Measurements from ENCODE around the gene FBXL22. TPM values are rescaled to one million over a fixed set of nuclear protein-coding genes. Genes with fewer than 3 reads are reported as not detected.
"Not testable (repeated sequence)": the region's sequence is repeated elsewhere in the genome, so short reads cannot be mapped to it uniquely, and the experiment has no call there.

Gene FBXL22
- total RNA-seq, 1 experiment from 2014 or later = not detected

DNA sequence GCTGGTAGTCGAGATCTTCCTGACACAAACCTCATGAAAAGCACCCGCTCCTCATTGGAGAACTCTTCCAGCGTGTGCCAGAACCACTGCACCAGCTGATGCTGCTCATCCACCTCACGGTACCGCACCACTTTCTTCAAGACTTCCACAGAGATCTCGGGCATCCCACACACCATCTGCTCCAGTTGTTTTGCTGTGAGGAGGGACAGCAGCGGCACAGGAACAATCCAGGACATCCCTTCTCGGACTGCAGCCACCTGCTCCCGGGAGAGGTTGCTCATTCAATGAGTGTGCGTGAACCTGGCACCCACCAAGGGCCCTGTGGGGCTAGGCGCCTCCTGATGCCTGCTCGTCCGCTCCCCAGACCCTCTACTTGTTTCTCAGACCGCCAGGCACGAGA lies 15.1 kb downstream of the FBXL22 start:
- no peak for DNase-seq (ENCODE audit: low read depth)

DNA sequence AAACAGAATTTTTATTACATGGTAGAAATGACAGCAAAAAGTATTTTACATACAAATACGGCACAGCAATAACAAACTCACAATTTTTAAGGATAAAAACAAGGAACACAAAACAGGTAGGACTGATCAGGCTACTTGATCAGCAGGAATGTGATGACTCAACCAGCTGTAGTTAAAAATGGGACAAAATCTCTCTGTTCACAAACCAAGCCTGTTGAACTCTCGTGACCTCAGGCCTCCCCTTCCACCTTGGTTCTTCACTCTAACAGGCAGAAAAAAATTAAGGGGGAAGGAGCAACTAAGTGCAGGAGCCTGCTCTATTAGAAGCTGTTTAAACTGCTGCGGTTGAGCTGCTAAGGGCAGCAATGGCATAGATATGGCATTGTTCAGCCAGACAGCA lies 18.7 kb downstream of the FBXL22 start:
- DNase-seq (ENCODE audit: low read depth) = no peak

DNA sequence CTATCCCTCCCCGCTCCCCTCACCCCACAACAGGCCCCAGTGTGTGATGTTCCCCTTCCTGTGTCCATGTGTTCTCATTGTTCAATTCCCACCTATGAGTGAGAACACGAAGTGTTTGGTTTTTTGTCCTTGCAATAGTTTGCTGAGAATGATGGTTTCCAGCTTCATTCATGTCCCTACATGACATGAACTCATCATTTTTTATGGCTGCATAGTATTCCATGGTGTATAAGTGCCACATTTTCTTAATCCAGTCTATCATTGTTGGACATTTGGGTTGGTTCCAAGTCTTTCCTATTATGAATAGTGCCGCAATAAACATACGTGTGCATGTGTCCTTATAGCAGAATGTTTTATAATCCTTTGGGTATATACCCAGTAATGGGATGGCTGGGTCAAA lies 20.0 kb downstream of the FBXL22 start:
- not testable (repeated sequence) for DNase-seq (ENCODE audit: low read depth)

DNA sequence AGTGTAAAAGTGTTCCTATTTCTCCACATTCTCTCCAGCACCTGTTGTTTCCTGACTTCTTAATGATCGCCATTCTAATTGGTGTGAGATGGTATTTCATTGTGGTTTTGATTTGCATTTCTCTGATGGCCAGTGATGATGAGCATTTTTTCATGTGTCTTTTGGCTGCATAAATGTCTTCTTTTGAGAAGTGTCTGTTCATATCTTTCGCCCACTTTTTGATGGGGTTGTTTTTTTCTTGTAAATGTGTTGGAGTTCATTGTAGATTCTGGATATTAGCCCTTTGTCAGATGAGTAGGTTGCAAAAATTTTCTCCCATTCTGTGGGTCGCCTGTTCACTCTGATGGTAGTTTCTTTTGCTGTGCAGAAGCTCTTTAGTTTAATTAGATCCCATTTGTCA lies 20.4 kb downstream of the FBXL22 start:
- DNase-seq (ENCODE audit: low read depth) = not testable (repeated sequence)

DNA sequence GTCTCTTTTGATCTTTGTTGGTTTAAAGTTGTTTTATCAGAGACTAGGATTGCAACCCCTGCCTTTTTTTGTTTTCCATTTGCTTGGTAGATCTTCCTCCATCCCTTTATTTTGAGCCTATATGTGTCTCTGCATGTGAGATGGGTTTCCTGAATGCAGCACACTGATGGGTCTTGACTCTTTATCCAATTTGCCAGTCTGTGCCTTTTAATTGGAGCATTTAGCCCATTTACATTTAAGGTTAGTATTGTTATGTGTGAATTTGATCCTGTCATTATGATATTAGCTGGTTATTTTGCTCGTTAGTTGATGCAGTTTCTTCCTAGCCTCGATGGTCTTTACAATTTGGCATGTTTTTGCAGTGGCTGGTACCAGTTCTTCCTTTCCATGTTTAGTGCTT lies 23.6 kb downstream of the FBXL22 start:
- DNase-seq (ENCODE audit: low read depth) = not testable (repeated sequence)

DNA sequence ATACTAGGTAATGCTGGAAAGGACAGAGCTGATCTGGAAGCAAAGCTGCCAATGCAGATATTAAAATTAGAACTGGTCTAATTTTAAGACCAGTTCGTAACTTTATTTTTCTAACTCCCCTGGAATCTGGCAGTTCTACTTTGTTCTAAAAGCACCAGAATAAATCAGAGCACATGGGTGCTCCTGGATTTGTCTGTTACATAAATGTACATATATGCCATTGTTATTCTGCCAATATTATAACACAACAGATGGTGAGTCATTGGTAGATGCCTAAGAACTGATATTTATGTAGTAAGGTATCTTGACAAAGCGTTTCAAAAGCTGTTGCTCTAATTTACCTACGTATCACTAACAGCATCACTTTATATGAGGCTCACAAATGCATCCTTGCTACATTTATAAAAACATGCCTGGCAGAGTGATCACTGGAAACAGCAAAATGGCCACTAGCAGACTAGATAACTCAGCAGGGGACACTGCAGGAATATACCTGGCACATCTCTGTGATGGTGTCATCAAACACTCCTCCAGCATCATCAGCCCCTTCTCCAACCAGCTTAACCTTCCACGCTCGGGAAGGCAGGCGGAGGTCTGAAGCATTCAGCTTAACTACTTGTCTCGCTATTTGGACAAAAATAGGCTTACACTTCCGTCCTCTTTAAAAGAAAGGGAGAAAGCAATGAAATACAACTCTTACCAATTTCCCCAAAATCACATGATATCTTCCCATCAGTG lies 26.2 kb downstream of the FBXL22 start:
- DNase-seq (ENCODE audit: low read depth) = no peak

DNA sequence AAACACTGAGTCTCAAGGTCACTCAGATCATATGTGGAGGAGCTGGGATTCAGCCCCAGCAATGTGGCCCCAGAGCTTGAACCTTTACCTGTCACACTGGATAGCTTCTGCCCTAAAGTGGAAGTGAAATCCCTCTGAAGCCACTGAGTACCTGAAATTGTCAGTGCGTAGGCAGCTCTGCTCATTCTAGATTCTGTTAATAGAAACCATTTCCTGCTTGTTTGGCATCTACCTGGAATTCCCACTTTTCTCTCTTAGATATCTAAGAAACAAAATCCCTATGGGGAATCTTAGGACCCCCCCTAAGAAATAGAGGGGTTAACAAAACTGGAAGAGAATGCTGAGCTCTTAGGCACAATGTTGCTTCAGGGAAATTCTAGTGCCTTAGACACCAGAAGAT lies 29.8 kb downstream of the FBXL22 start:
- no peak for DNase-seq (ENCODE audit: low read depth)

DNA sequence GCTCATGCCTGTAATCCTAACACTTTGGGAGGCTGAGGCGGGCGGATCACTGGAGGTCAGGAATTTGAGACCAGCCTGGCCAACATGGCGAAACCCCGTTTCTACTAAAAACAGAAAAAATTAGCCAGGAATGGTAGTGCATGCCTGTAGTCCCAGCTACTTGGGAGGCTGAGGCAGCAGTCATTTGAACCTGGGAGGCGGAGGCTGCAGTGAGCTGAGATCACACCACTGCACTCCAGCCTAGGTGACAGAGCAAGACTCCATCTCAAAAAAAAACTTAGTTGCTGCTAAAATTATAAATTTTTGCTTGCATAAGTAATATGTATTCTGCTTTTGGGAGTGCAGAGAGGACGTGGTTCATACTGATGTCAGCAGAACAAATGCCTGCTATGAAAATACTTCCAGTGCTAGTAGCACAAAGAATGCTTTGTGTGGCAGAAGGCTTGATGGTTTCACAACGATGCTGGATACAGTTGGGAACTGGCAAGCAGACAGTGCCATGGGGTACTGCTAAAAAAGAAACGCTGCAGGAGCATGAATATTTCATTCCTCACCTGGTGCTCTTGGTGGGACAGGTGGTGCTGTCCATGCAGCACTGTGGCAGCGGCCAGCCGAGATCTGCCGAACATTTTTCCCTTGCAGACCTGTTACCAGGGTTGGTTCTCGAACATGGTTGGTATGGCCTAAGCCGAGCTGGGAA lies 31.1 kb downstream of the FBXL22 start:
- no peak for DNase-seq (ENCODE audit: low read depth)

DNA sequence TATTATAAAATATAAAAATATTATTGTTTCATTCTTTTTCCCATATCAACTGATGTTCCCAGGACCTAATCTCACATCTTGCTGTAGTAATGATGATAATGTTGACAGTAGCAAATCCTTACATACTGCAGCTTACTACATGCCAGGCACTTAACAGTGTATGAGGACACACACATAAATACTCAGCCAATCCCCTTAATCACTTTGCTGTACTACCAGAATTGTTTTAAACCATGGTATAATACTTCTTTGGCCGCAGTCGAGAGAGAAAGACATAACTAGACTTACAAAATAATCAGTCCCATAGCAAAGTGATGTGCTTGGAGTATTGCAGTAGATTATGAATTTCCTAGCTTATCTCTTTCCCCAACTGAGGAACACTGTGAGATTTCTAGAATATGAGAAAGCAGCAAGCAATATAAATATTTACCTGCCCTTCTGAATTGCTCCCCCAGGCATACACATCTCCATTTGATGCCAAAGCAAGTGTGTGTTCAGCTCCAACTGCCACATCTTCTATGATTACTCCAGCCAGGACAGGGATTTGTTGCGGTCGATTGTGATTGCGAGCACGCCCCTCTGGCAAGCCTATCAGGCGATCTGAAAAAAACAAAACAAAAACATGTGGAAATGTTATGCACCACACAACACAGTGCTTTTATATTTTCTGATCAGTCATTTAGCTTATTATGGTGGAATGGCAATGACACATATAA lies 33.0 kb downstream of the FBXL22 start:
- DNase-seq (ENCODE audit: low read depth) = no peak

DNA sequence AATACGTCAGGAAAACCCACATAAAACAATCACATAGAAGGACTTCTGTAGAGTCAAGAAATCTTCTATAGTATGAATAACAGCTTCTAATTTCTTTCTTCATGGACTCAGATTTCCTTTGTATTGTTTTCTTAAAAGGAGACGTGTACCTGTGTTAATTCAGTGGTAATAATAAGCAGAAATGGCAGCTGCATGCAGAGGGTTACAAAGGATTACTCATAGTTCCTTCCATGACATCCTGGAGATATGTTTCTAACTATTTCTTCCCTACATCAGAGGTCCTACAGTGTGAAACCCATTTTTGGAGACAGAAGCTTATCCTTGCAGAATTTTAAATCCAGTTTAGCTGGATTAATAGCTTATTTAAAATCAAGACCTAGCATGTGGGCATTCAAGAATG lies 36.1 kb downstream of the FBXL22 start:
- no peak for DNase-seq (ENCODE audit: low read depth)

DNA sequence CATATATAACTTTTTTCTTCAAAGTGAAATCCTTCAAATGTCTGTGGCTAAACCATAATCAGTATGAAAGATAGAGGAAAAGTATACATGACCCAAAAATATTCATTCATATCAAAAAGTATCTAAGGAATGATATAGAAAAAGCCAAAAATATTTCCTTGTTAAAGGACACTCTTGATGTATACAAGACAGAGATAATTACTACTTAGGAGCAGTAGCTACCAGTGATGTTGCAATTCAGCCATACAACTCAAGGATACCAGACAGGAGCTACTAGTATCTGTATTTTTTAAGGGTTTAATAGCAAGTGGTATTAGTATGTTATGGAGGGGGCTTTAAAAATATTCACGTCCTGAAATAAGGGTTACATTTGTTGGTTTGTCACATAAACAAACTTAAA lies 37.0 kb downstream of the FBXL22 start:
- DNase-seq (ENCODE audit: low read depth) = no peak

DNA sequence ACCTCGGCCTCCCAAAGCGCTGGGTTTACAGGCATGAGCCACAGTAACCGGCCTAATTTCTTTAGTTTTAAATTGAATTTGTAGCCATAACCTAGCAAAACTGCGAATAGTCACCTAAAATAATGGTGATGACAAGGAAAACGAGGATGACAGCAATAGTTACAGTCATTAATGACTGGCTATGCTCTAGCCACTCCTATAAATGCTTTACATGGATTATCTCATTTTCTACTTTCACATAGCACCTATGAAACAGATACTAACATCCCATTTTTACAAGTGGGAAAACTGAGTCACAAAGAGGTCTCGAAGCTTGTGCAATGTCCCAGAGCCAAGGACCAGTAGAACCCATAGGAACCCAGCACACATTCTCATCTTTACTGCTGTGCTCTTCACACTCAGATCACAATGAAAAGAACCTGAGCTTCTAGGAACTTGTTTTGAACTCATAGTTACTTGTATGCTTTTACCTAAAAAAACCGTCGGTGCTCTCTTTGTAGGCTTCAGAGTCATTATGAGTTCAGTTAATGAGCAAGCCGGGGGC lies 39.4 kb downstream of the FBXL22 start:
- DNase-seq (ENCODE audit: low read depth) = no peak

DNA sequence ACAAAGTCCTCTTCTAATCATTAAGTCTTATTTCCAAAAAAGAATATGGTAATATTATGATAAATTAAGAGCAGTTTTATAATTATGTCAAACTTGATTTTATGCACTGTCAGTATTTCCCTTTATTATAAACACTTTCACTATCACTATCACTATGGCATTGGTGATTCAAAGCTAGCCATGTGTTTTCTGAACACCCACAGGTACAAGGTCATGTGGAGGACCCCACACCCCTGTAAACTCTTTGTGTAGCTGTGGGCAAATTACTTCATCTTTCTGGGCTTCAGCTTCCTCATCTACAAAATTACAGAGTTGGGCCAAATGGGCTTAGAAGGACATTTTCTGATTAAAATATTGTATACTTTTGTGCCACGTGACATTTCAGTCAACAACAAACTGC lies 41.7 kb downstream of the FBXL22 start:
- no peak for DNase-seq (ENCODE audit: low read depth)

DNA sequence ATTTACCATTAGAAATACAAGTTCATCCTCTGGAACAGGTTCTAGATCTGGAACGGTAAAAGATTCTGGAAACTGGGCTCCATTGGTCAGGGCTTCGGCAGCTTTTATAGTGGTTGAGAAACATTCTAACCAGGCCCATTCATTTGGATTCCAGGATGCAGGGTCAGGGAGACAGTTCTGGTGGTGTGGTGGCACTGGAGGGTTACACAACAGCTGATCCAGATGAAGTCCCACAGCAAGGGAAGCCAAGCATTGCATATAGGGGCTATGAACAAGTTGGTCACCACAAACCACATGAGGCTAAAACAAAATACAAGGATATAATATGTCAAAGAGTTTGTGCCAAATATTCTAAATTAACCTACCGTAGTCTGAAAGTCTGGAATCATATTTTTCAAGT lies 43.0 kb downstream of the FBXL22 start:
- no peak for DNase-seq (ENCODE audit: low read depth)

Other genes with a start within 250 kb of the FBXL22 start
- gene CA12, start 215.5 kb upstream of the FBXL22 start, total RNA-seq (2014; rRNA removed; shearing (Covaris generic)) = 5.0 and 5.2 TPM in 2 replicates
- gene USP3, start 92.8 kb upstream of the FBXL22 start, total RNA-seq (2014; rRNA removed; shearing (Covaris generic)) = 28.1 and 35.7 TPM in 2 replicates
- gene HERC1, start 236.6 kb downstream of the FBXL22 start, total RNA-seq (2014; rRNA removed; shearing (Covaris generic)) = 32.3 and 42.7 TPM in 2 replicates